ENCODE results near the gene DENND2A. TPM values are rescaled to one million over a fixed set of nuclear protein-coding genes. Genes with fewer than 3 reads are reported as not detected.
"Not testable (repeated sequence)": the region's sequence is repeated elsewhere in the genome, so short reads cannot be mapped to it uniquely, and the experiment has no call there.

Gene DENND2A
- polyA plus RNA-seq, 6 donors from 2014 or later: 0.30 to 0.98 TPM; not detected in 4

DNA sequence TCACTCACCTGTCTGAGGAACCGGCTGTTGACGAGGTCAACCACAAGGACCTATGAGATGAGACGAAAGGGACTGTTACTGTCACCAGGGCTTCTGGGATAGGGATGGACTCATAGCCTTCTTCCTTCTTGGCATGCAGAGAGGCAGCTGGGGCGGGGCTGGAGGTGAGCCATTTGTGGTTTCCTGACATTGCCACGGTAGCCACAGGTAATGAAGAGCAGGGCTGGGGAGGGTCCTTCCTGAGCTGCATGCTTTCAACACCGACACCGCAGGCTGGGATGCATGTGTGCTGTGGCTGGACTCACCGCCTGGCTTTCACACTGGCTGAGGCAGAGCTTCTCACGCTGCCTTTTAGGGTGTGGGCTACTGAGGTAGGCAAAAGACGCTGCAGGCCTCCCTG, 114.9 kb downstream of the DENND2A start:
- no peak overlapping the region for H3K4me3 Mint-ChIP-seq
- peaks cover 0 to 4% (median 0%) of the 10 kb centered on the region in 7 donors for H3K9me3 Mint-ChIP-seq
- H3K36me3 Mint-ChIP-seq: no peaks in the 10 kb centered on the region
- H3K4me1 Mint-ChIP-seq: peaks cover 0 to 9% (median 0%) of the 10 kb centered on the region in 3 donors
- no peak for ATAC-seq (ENCODE audit: low read depth in 2 of 2)
- H3K27ac Mint-ChIP-seq: no peak overlapping the region
- no peak for DNase-seq
- peaks cover 0 to 23% (median 19%) of the 10 kb centered on the region in 3 donors for H3K27me3 Mint-ChIP-seq

DNA sequence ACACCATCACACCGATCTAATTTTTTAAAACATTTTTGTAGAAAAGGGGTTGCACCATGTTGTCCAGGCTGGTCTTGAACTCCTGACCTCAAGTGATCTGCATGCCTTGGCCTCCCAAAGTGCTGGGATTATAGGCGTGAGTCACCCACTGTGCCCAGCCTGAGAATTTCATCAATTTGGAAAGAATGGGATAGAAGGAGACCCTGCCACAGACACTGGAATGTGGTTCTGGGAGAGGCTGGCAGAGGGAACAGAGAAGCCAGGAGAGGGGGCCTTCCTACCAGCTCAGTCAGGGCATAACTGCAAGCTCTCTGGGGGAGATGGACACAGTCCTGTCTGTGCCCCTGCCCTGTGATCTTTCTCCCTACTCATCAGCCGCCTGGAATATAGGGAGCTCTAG, 119.2 kb downstream of the DENND2A start:
- H3K9me3 Mint-ChIP-seq: no peaks in the 10 kb centered on the region
- peaks cover 6 to 15% (median 8%) of the 10 kb centered on the region in 3 donors for H3K4me1 Mint-ChIP-seq
- H3K4me3 Mint-ChIP-seq: no peak overlapping the region
- DNase-seq: no peak
- no peak for ATAC-seq (ENCODE audit: low read depth in 2 of 2)
- peaks cover under 1 to 17% (median 6%) of the 10 kb centered on the region in 3 donors for H3K27me3 Mint-ChIP-seq
- no peaks in the 10 kb centered on the region for H3K36me3 Mint-ChIP-seq
- peak overlapping the region in 3 of 6 donors; percentile 24 to 81 (median 70) for H3K27ac Mint-ChIP-seq

DNA sequence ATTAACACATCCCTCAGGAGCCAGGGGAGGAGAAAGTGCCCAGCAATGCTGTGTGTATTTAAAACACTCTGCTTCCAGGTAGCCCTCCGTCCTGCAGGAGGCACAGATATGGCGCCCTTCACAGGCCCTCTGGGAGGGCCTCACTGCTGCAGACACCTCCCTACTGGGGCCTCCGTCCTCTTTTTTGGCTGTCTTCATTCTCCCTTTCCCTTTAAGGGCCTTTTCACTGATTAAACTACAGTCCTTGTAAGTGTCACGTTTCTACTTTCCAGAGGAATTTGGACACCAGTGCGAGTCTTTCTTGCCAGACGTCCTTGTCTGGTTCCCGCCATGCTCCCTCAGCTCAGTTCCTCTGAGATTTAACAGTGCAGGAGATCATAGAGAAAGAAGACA, 121.6 kb downstream of the DENND2A start:
- Mint-ChIP-seq H3K36me3 (no peaks in the 10 kb centered on the region), H3K9me3 (no peaks in the 10 kb centered on the region), H3K4me3 (no peak overlapping the region), H3K27ac (no peak overlapping the region), H3K4me1 (peaks cover 6 to 8% (median 8%) of the 10 kb centered on the region in 3 donors), H3K27me3 (peaks cover 0 to 17% (median 6%) of the 10 kb centered on the region in 3 donors)
- DNase-seq (no peak), ATAC-seq (ENCODE audit: low read depth in 2 of 2) (no peak)

DNA sequence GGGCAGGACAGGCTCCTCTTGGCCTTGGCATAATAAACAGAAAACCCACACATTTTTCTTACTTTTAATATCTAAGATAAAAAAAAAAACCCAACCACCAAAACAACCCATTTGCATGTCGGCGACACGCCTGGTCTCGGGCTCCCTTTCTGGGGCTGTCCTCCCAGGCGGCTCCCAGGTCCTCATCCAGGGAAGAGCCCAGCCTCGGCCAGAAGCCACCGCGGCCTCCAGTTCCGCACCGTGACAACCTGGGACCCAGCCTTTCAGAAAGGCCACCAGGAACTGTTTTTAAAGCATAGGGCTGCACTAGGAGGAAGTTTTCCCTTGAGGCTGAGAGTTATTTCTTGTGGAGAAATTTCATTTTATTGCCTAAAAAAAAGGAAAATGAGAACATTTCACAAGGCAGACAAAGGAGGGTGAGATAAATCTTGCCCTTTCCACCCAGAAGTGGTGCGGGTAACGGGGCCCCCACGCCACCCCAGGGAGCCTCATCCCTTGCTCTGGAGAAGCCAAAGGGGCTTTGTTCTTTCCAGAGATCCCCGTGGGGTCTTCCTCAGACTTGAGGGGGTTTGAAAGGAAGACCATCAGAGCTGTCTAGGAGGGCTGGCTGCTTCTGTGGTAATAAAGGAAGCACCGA, 122.1 kb downstream of the DENND2A start:
- no peak for DNase-seq
- peak overlapping the region in 1 of 6 donors; percentile 70 for H3K27ac Mint-ChIP-seq
- no peaks in the 10 kb centered on the region for H3K9me3 Mint-ChIP-seq
- no peaks in the 10 kb centered on the region for H3K36me3 Mint-ChIP-seq
- H3K4me3 Mint-ChIP-seq: peak overlapping the region in 1 of 8 donors; percentile 71
- no peak for ATAC-seq (ENCODE audit: low read depth in 2 of 2)
- H3K4me1 Mint-ChIP-seq: peaks cover 6 to 8% (median 6%) of the 10 kb centered on the region in 3 donors
- peaks cover 0 to 17% (median 6%) of the 10 kb centered on the region in 3 donors for H3K27me3 Mint-ChIP-seq

DNA sequence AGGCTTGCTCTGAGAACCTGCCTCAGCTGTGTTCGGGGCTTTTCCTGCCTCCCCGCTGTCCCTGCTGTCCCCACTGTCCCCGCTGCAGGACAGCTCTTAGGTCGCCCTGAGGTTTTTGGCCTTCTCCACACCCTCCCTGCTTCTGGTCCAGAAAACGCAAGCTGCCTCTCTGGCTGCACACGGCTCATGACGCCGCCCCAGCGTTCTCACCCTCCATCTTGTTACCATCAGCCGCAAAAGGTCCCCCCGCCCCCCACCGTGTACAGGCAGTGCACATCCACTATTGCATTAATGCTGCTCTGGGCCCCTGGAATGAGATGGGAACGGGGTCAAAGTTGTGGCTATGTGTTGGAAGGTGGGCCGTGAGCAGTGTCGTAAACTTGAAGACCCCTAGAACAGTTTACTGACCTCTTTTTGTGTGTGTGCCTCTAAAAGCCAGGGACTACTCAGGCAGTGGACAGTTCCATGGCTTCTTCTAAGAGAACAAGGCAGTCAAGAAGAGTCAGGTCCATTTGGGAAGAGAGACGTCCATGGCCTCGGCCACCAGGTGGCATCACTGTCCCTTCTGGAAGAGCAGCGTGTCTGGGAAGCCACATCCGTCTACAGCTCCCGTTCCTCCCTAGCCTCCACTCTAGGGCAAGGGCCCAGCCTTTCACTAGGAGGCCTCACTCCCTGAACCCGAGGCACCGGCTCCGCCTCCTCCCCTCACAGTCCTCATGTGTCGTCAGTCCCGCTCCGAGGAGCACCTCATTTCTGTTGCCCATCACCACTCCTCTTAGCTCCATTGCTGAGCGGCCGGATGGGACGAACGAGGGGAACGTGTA, 122.9 kb downstream of the DENND2A start:
- no peaks in the 10 kb centered on the region for H3K9me3 Mint-ChIP-seq
- ATAC-seq (ENCODE audit: low read depth in 2 of 2) (peak; percentile 48 to 55), DNase-seq (peak; percentile 47)
- H3K27me3 Mint-ChIP-seq: peaks cover 0 to 17% (median 6%) of the 10 kb centered on the region in 3 donors
- peaks cover 6 to 8% (median 6%) of the 10 kb centered on the region in 3 donors for H3K4me1 Mint-ChIP-seq
- peak overlapping the region in 3 of 6 donors; percentile 1 to 70 (median 70) for H3K27ac Mint-ChIP-seq
- H3K4me3 Mint-ChIP-seq: peak overlapping the region in 3 of 8 donors; percentile 14 to 71 (median 69)
- H3K36me3 Mint-ChIP-seq: no peaks in the 10 kb centered on the region

DNA sequence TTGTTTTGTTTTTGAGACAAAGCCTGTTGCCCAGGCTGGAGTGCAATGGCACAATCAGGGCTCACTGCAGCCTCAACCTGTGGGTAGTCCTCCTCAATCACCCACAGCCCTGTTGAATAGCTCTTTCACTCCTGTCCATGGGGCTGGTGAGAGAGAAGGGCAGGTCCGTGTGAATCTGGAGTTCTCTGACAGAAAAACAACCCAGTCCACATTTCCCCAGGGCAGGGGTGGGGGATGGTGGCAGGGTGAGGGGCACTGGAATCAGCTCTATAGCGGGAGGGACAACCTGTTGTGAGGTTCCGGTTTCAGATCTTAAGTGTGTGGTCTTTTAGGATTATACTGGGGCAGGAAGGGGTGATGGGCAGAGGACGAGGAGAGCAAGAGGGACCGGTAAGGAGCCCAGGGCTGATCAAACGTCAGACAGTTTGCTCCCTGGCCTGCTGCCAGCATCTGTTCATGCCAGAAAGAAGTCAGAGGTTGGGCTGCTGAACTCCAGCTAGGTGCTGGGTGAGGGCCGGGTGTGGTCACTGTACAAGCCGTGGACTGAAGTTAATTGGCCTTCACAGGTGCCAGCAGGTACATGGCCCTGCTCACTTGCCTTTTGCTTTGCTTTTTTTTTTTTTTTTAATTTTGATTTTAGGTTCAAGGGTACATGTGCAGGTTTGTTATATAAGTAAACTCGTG, 128.2 kb downstream of the DENND2A start:
- Mint-ChIP-seq H3K36me3 (no peaks in the 10 kb centered on the region), H3K27ac (no peak overlapping the region), H3K4me3 (no peak overlapping the region), H3K9me3 (no peaks in the 10 kb centered on the region), H3K27me3 (peaks cover 0 to 2% (median 0%) of the 10 kb centered on the region in 3 donors), H3K4me1 (peaks cover 0 to under 1% (median 0%) of the 10 kb centered on the region in 3 donors)
- ATAC-seq (ENCODE audit: low read depth in 2 of 2) (no peak), DNase-seq (no peak)

DNA sequence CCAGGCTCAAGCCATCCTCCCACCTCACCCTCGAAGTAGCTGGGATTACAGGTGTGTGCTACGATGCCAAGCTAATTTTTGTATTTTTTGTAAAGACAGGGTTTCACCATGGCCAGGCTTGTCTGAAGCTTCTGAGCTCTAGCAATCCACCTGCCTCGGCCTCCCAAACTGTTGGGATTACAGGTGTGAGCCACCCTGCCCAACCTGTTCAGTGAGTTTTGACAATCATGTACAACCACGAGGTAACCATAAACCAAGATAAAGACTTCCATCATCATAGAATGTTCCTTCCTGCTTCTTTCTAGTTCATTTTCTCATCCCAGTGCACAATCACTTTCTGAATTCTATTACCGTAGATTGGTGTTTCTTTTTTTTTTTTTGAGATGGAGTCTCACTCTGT, 130.8 kb downstream of the DENND2A start:
- no peaks in the 10 kb centered on the region for H3K27me3 Mint-ChIP-seq
- no peak overlapping the region for H3K4me3 Mint-ChIP-seq
- H3K27ac Mint-ChIP-seq: peak overlapping the region in 1 of 6 donors; percentile 84
- DNase-seq (no peak), ATAC-seq (ENCODE audit: low read depth in 2 of 2) (no peak)
- H3K9me3 Mint-ChIP-seq: no peaks in the 10 kb centered on the region
- no peaks in the 10 kb centered on the region for H3K4me1 Mint-ChIP-seq
- no peaks in the 10 kb centered on the region for H3K36me3 Mint-ChIP-seq

DNA sequence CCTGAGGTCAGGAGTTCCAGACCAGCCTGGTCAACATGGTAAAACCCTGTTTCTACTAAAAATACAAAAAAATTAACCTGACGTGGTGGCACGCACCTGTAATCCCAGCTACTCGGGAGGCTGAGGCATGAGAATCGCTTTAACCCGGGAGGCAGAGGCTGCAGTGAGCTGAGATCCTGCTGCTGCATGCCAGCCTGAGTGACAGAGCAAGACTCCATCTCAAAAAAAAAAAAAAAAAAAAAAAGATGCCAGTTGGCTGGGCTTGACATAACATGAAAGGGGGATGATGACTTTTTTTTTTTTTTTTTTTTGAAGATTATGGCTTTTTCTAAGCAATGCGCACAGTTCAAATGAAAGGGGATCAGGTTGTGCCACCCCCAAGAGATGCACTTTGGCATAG, 133.1 kb downstream of the DENND2A start:
- H3K27ac Mint-ChIP-seq; ATAC-seq (ENCODE audit: low read depth in 2 of 2); H3K9me3 Mint-ChIP-seq; H3K4me3 Mint-ChIP-seq; H3K4me1 Mint-ChIP-seq; H3K36me3 Mint-ChIP-seq; DNase-seq; H3K27me3 Mint-ChIP-seq: not testable (repeated sequence)

DNA sequence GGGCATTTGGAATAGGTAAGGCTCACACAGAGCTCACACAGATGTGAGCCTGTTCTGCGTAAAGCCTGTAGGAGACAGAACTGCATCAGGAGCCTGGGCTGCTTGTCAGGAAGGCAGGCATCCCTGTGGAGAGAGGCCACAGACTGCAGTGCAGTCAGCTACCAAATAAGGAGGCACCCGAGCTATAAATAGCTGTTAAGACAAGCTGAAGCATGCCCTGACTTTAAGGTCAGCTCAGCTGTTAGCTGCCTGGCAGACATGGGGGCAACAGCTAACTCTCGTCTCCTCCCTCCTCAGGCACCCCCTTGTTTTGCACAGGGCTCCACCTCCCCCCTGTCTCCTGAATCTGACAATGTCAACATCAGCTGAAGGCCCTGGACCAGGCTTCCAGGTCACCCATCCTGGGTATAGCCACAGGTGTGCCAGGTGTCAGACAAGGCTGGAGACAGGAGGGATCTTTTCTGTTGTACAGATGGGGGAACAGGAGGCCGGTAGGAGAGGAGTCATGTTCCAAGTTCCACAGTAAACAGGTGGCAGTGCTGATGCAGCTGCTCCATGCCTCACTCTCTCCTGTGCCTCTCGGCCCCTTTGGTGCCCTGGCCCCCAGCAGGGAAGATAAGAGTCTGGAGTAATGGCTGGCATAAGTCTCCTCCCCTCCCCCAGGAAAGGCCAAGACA, 133.7 kb downstream of the DENND2A start:
- Mint-ChIP-seq H3K4me3 (no peak overlapping the region), H3K4me1 (no peaks in the 10 kb centered on the region), H3K27me3 (peaks cover 0 to 6% (median 0%) of the 10 kb centered on the region in 3 donors), H3K9me3 (no peaks in the 10 kb centered on the region), H3K27ac (no peak overlapping the region), H3K36me3 (no peaks in the 10 kb centered on the region)
- ATAC-seq (ENCODE audit: low read depth in 2 of 2) (no peak), DNase-seq (no peak)

DNA sequence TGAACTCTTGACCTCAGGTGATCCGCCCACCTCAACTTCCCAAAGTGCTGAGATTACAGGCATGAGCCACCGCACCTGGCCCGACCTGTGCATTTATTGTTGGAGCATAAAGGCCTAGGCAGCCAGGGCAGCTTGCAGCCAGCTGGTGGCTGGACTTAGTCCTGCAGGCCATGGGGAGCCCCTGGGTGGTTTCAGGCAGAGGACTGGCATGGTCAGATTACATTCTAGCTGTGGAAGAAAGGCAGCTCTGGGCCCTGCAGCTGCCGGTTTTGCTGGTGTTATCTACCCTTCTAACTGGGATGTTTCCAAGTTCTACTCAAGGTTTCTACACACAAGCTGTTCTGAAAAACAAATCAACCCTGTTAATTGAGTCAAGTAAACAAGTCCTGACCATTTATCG, 138.6 kb downstream of the DENND2A start:
- no peak for ATAC-seq (ENCODE audit: low read depth in 2 of 2)

DNA sequence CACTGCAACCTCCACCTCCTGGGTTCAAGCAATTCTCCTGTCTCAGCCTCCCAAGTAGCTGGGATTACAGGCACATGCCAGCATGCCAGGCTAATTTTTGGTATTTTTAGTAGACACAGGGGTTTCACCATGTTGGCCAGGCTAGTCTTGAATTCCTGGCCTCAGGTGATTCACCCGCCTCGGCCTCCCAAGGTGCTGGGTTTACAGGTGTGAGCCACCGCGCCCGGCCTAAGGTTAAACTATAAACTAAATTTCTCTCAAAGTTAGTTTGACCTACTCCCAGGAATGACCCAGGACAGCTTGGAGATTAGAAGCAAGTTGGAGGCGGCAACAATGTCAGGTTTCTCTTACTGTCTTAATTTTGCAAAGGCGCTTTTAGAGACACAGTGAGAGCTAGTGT, 142.8 kb downstream of the DENND2A start:
- DNase-seq; H3K4me1 Mint-ChIP-seq; H3K27me3 Mint-ChIP-seq; H3K4me3 Mint-ChIP-seq; ATAC-seq (ENCODE audit: low read depth in 2 of 2); H3K9me3 Mint-ChIP-seq; H3K27ac Mint-ChIP-seq; H3K36me3 Mint-ChIP-seq: not testable (repeated sequence)

More for the DNA sequence above, 138.6 kb downstream of the DENND2A start:
- no peak overlapping the region for H3K27ac Mint-ChIP-seq
- DNase-seq: no peak
- no peaks in the 10 kb centered on the region for H3K9me3 Mint-ChIP-seq
- H3K4me3 Mint-ChIP-seq: no peak overlapping the region
- H3K27me3 Mint-ChIP-seq: peaks cover 0 to 6% (median 0%) of the 10 kb centered on the region in 3 donors
- H3K4me1 Mint-ChIP-seq: no peaks in the 10 kb centered on the region
- H3K36me3 Mint-ChIP-seq: no peaks in the 10 kb centered on the region

DNA sequence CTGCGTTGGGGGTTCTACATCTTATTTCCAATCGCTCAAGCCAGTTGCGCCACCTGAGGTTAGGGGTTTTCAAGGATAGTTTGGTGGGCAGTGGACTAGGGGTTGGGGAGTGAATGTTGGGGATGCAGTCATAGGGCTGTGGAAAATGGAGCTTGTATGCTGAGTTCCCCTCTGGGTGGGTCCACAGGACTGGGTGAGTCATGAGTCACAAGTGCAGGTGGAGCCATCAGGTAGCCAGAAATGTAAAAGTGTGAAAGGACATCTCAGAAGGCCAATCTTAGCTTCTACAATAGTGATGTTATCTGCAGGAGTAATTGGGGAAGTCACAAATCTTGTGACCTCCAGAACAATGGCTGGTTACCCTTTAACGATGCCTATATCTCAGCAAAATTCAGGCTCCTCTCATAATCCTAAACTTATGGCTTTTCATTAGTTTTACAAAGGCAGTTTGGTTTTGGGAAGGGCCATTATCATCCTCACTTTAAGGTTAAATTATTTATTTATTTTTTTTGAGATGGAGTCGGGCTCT, 143.3 kb downstream of the DENND2A start:
- Mint-ChIP-seq H3K9me3 (no peaks in the 10 kb centered on the region), H3K4me1 (no peaks in the 10 kb centered on the region), H3K36me3 (no peaks in the 10 kb centered on the region), H3K4me3 (no peak overlapping the region), H3K27me3 (no peaks in the 10 kb centered on the region), H3K27ac (no peak overlapping the region)
- no peak for DNase-seq
- ATAC-seq (ENCODE audit: low read depth in 2 of 2): no peak

DNA sequence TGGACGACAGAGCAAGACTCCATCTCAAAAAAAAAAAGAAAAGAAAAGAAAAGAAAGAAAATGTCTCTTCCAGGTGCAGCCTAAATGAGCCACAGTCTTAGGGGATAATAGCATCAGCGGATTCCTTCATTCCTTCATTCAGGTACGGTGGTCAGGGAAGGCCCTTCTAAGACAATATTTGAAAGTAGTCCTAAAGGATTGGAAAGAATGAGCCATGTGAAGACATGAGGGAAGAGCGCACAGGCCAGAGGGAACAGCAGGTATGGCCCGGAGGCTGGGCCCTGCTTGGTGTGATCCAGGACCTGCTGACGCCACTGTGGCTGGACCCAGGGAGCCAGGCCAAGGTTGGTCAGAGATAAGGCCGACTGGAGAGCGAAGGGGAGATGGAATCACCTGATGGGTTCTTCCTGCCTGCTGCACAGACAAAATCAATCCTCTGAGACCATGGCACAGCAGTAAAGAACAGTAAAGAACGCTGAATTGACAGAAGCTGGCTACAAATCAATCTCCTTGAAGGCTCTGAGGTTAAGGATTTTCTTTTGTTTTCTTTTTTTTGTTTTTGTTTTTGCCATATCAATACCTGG, 145.0 kb downstream of the DENND2A start:
- Mint-ChIP-seq H3K27me3 (no peaks in the 10 kb centered on the region), H3K4me3 (no peak overlapping the region), H3K4me1 (no peaks in the 10 kb centered on the region), H3K9me3 (no peaks in the 10 kb centered on the region), H3K27ac (no peak overlapping the region), H3K36me3 (no peaks in the 10 kb centered on the region)
- DNase-seq: no peak
- no peak for ATAC-seq (ENCODE audit: low read depth in 2 of 2)
